Measurements from ENCODE around the gene ANKRD61. TPM values are rescaled to one million over a fixed set of nuclear protein-coding genes. Genes with fewer than 3 reads are reported as not detected.

The ANKRD61 gene
- total RNA-seq, 6 experiments from 2014 or later, result 0.17 to 0.24 (median 0.19) TPM; not detected in 2

- Mint-ChIP-seq H3K4me3 (no peak overlapping the region), H3K36me3 (ENCODE audit: low read depth) (peaks cover 22% of the 10 kb centered on the region), H3K27me3 (ENCODE audit: insufficient read depth) (peaks cover 5% of the 10 kb centered on the region), H3K4me1 (ENCODE audit: low read depth) (no peaks in the 10 kb centered on the region), H3K9me3 (no peaks in the 10 kb centered on the region), H3K27ac (no peak overlapping the region)
- TF ChIP-seq CTCF (IDR thresholded peaks at IDR 0.05), result no peak
- no peak for DNase-seq
These were observed 2.6 kb upstream of the ANKRD61 start for GRCh38 chr7:6028563-6028962.

- H3K4me3 Mint-ChIP-seq, result no peak overlapping the region
- no peaks in the 10 kb centered on the region; the same call in 1 of the 2 replicates for H3K27me3 Mint-ChIP-seq (ENCODE audit: insufficient read depth)
- no peaks in the 10 kb centered on the region for H3K4me1 Mint-ChIP-seq (ENCODE audit: low read depth)
- H3K27ac Mint-ChIP-seq, result no peak overlapping the region; the same call in 1 of the 2 replicates
- peaks cover 33% of the 10 kb centered on the region for H3K36me3 Mint-ChIP-seq (ENCODE audit: low read depth)
- no peaks in the 10 kb centered on the region for H3K9me3 Mint-ChIP-seq
- no peak for DNase-seq
- TF ChIP-seq CTCF (IDR thresholded peaks at IDR 0.05), result no peak
These were observed 391 bp downstream of the ANKRD61 start for GRCh38 chr7:6031567-6031966.

- no peak for TF ChIP-seq CTCF (IDR thresholded peaks at IDR 0.05)
- H3K27ac Mint-ChIP-seq, result no peak overlapping the region
- H3K4me1 Mint-ChIP-seq (ENCODE audit: low read depth), result no peaks in the 10 kb centered on the region
- H3K4me3 Mint-ChIP-seq, result no peak overlapping the region
- no peaks in the 10 kb centered on the region for H3K9me3 Mint-ChIP-seq
- H3K27me3 Mint-ChIP-seq (ENCODE audit: insufficient read depth), result no peaks in the 10 kb centered on the region; the same call in 1 of the 2 replicates
- H3K36me3 Mint-ChIP-seq (ENCODE audit: low read depth), result peaks cover 29% of the 10 kb centered on the region
- no peak for DNase-seq
These were observed 991 bp downstream of the ANKRD61 start for GRCh38 chr7:6032167-6032566.

- DNase-seq, result no peak
- Mint-ChIP-seq H3K36me3 (ENCODE audit: low read depth) (peaks cover 24% of the 10 kb centered on the region), H3K27ac (no peak overlapping the region), H3K27me3 (ENCODE audit: insufficient read depth) (no peaks in the 10 kb centered on the region; the same call in 1 of the 2 replicates), H3K9me3 (no peaks in the 10 kb centered on the region), H3K4me1 (ENCODE audit: low read depth) (no peaks in the 10 kb centered on the region), H3K4me3 (no peak overlapping the region)
- TF ChIP-seq CTCF (IDR thresholded peaks at IDR 0.05), result no peak
These were observed 1.5 kb downstream of the ANKRD61 start for GRCh38 chr7:6032641-6033040.

- H3K9me3 Mint-ChIP-seq, result no peaks in the 10 kb centered on the region
- H3K4me1 Mint-ChIP-seq (ENCODE audit: low read depth), result no peaks in the 10 kb centered on the region
- no peaks in the 10 kb centered on the region; the same call in 1 of the 2 replicates for H3K27me3 Mint-ChIP-seq (ENCODE audit: insufficient read depth)
- DNase-seq, result no peak
- TF ChIP-seq CTCF (IDR thresholded peaks at IDR 0.05), result no peak
- peaks cover 33% of the 10 kb centered on the region for H3K36me3 Mint-ChIP-seq (ENCODE audit: low read depth)
- H3K27ac Mint-ChIP-seq, result no peak overlapping the region
- H3K4me3 Mint-ChIP-seq, result no peak overlapping the region
These were observed 4.0 kb downstream of the ANKRD61 start for GRCh38 chr7:6035165-6035564.

- Mint-ChIP-seq H3K4me1 (ENCODE audit: low read depth) (no peaks in the 10 kb centered on the region), H3K27me3 (ENCODE audit: insufficient read depth) (no peaks in the 10 kb centered on the region; the same call in 1 of the 2 replicates), H3K9me3 (no peaks in the 10 kb centered on the region), H3K36me3 (ENCODE audit: low read depth) (peaks cover 38% of the 10 kb centered on the region), H3K4me3 (no peak overlapping the region), H3K27ac (no peak overlapping the region)
- DNase-seq, result no peak
- no peak for TF ChIP-seq CTCF (IDR thresholded peaks at IDR 0.05)
These were observed 4.5 kb downstream of the ANKRD61 start for GRCh38 chr7:6035686-6036085.

All from HFFc6 (cell line).